GM12874 (cell line): ENCODE data around the gene HES4.

Experiments used
- CTCF ChIP-seq: IDR thresholded peaks from 2 replicates; pipeline ENCODE4 v1.5.1; 2011; ENCODE audit warnings: low read depth, mild to moderate bottlenecking, control low read depth, low read length, moderate library complexity; ENCODE audit not compliant: insufficient read depth

Gene HES4

GRCh38 chr1:1044455-1045078 lies 44.7 kb upstream of the HES4 start:
- no peak for TF ChIP-seq CTCF

- TF ChIP-seq CTCF: no peak
These were observed 44.0 kb upstream of the HES4 start for GRCh38 chr1:1043921-1044320.

GRCh38 chr1:1043411-1043810 lies 43.5 kb upstream of the HES4 start:
- TF ChIP-seq CTCF: no peak

- TF ChIP-seq CTCF: no peak
These were observed 42.9 kb upstream of the HES4 start for GRCh38 chr1:1042835-1043234.

- TF ChIP-seq CTCF: no peak
These were observed 42.0 kb upstream of the HES4 start for GRCh38 chr1:1041873-1042272.

GRCh38 chr1:1041092-1041523 lies 41.2 kb upstream of the HES4 start:
- no peak for TF ChIP-seq CTCF

GRCh38 chr1:1040004-1040991 lies 40.4 kb upstream of the HES4 start:
- 0 out of 2 replicates have a peak, but pooled peaks have one; percentile 3 for TF ChIP-seq CTCF
